ENCODE results near the gene NPIPB2.

GRCh38 chr16:11915114-11915643, 26.7 kb downstream of the NPIPB2 start:
- TF ChIP-seq HDAC2 (IDR thresholded peaks at IDR 0.05; ENCODE audit: borderline replicate concordance in 1 of 2, low read depth in 2 of 2, low read length in 2 of 2), result no peak; a peak in 1 of 4 replicates
- no peak for TF ChIP-seq RAD21 (IDR thresholded peaks at IDR 0.05 in 1 of 2, conservative IDR thresholded peaks at IDR 0.05 in 1 of 2; ENCODE audit: low read depth in 2 of 2, low read length in 2 of 2)
- no peak for TF ChIP-seq CTCF (IDR thresholded peaks at IDR 0.05; ENCODE audit: control extremely low read depth in 1 of 3, insufficient read depth in 1 of 3, low read depth in 1 of 3, low read length in 3 of 3)

Data from H1 (cell line).